H1 (cell line): ENCODE data around the gene DNLZ. TPM values are rescaled to one million over a fixed set of nuclear protein-coding genes. Genes with fewer than 3 reads are reported as not detected.

Experiments
- KDM5A ChIP-seq: fragments of 200-600 bp; IDR thresholded peaks from 2 replicates; pipeline ENCODE4 v1.7.1; 2012; ENCODE audit warnings: mild to moderate bottlenecking, low read length, inconsistent platforms, mixed read lengths
- RXRA ChIP-seq: IDR thresholded peaks from 2 replicates; pipeline ENCODE4 v1.6.1; 2011; ENCODE audit warnings: low read depth, mild to moderate bottlenecking, low read length, moderate library complexity; ENCODE audit not compliant: insufficient read depth
- polyA plus RNA-seq, 7 experiments: library from polyadenylated mRNA; depleted of rRNA in 3 of 7; stranded (reverse) in 5 of 7; unstranded in 2 of 7; fragments of >200 nt in 5 of 7; fragments of 200-250 nt in 2 of 7; gene quantifications; 1 replicate in 5 of 7; 2 replicates in 1 of 7; 4 replicates in 1 of 7; pipeline versions ENCODE4 v1.2.1 to v1.2.3, GENCODE V29; 2011 to 2013; ENCODE audit warnings: missing spikeins in 2 of 7, mixed read lengths in 2 of 7
- total RNA-seq: library from RNA; stranded (reverse); fragmentation: NEBNext Ultra II Directional; extraction: Animal tissue kit (Norgen Biotek cat#: 25700); gene quantifications from 2 replicates; pipeline ENCODE4 v1.2.1, GENCODE V29; 2021

The DNLZ gene
- total and polyA plus RNA-seq, 2 of the 8 experiments (the other 6 are each of a cell fraction or from before 2014, with no cell fraction given), result 11.6 to 17.9 TPM

DNA sequence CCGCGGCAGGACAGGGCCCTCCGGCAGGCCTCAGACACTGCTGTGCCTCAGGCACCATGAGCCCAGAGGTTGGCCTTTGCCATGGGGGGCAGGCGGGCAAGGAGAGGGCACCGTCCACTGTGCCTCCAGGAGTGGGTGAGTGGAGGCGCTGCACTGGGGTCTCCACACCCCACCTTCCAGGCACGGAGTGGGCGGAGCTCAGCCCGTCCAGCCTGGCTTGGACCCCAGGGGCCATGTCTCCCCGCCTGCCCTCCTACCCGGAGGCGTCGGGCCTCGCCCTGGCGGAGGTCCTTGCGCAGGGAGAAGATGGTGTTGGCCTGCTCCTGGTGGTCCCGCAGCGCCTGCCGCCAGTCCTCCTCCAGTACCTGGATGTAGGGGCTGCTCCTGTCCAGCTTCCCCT is 6.5 kb upstream of the DNLZ start (continued):
- TF ChIP-seq KDM5A, result no peak
- no peak for TF ChIP-seq RXRA
